Heart right ventricle (tissue), 16 donors: ENCODE data around the gene COX5A. TPM values are rescaled to one million over a fixed set of nuclear protein-coding genes. Genes with fewer than 3 reads are reported as not detected.
"Not testable (repeated sequence)": the region's sequence is repeated elsewhere in the genome, so short reads cannot be mapped to it uniquely, and the experiment has no call there.

Experiments
- ATAC-seq, 8 donors: fragments of 200-7000 bp; cut with Tn5 transposase; one replicate each; pipeline ENCODE4 v1.9.1; 2020; ENCODE audit warnings: mild to moderate bottlenecking in 8 of 8, moderate library complexity in 8 of 8, moderate number of reproducible peaks in 1 of 8
- DNase-seq, 2 donors: peaks; one replicate each; pipeline ENCODE4 v3.0.0-alpha.2; 2020
- H3K27ac ChIP-seq, 10 donors: fragments of 200-600 bp; sonication (generic) in 2 of 10; one replicate each; pipeline versions ENCODE4 v1.5.0 to v1.8.0; 2020 to 2022; ENCODE audit warnings: mild to moderate bottlenecking in 3 of 10
- H3K27me3 ChIP-seq, 7 donors: fragments of 200-600 bp; one replicate each; pipeline ENCODE4 v1.8.0; 2021 to 2022; ENCODE audit warnings: mild to moderate bottlenecking in 2 of 7
- H3K36me3 ChIP-seq, 9 donors: fragments of 200-600 bp; sonication (generic) in 1 of 9; one replicate each; pipeline versions ENCODE4 v1.5.0 to v1.8.0; 2020 to 2022; ENCODE audit warnings: mild to moderate bottlenecking in 2 of 9
- H3K4me1 ChIP-seq, 9 donors: fragments of 200-600 bp; sonication (generic) in 1 of 9; one replicate each; pipeline versions ENCODE4 v1.5.0 to v1.8.0; 2020 to 2022; ENCODE audit warnings: mild to moderate bottlenecking in 4 of 9
- H3K4me3 ChIP-seq, 10 donors: fragments of 200-600 bp; sonication (generic) in 2 of 10; one replicate each; pipeline versions ENCODE4 v1.5.0 to v1.8.0; 2020 to 2022; ENCODE audit warnings: mild to moderate bottlenecking in 7 of 10, moderate library complexity in 2 of 10
- H3K9me3 ChIP-seq, 11 donors: fragments of 200-600 bp in 10 of 11; sonication (generic) in 2 of 11; one replicate each; pipeline versions ENCODE4 v1.5.0 to v1.8.0; 2013 to 2022; ENCODE audit warnings: mild to moderate bottlenecking in 2 of 11, control low read depth in 1 of 11, moderate library complexity in 1 of 11
- WGBS, 2 donors: extraction: QIAGEN DNeasy Blood & Tissue Kit; methylation state at CpG; one replicate each; pipeline ENCODE4 v1.1.7; 2013; ENCODE audit warnings: inconsistent platforms in 1 of 2; 5-methylcytosine and 5-hydroxymethylcytosine counted together
- intact Hi-C, 10 donors: fragments of 100-400 bp; cut with DNase I; formaldehyde crosslinking; loops; one replicate each; pipeline versions ENCODE4 v1.11.1 to v1.14.2; 2022
- polyA plus RNA-seq, 2 donors: library from polyadenylated mRNA; stranded (reverse); fragments of 200-250 nt; gene quantifications; one replicate each; pipeline ENCODE4 v1.2.3, GENCODE V29; 2013
- total RNA-seq, 10 donors: library from RNA; stranded (reverse); fragmentation: NEBNext Ultra II Directional in 3 of 10; extraction: Animal tissue kit (Norgen Biotek cat#: 25700) in 3 of 10; gene quantifications; one replicate each; pipeline versions ENCODE4 v1.2.1 to v1.2.4, GENCODE V29; 2021 to 2023
- TF ChIP-seq, protein P1 (sequence below), 9 donors: fragments of 200-600 bp; sonication (generic) in 2 of 9; IDR thresholded peaks; one replicate each; pipeline versions ENCODE4 v1.5.0 to v1.8.0; 2021 to 2022; ENCODE audit warnings: antibody characterized with exemption in 9 of 9, mild to moderate bottlenecking in 5 of 9, moderate library complexity in 1 of 9
- donor health status: Arrhythmogenic right ventricular cardiomyopathy.
- donor health status: ischemic (EF 13 %, LVEDD 7.1; RV severe dilation, severe dysfunction).
- donor health status: healthy with polysubstance abuse.
- donor health status: DM: no; HTN: yes; CAD: no.
- donor health status: DM: no; HTN: no; CAD: no.
- donor health status: ischemic (EF 25% LVEDD 6.9; RV normal size, moderate dysfunction).
- donor health status: ischemic (EF 25% LVEDD 5.7; RV mildly dilated, moderate dysfunction).
- donor health status: healthy.
- donor health status: DM: yes; HTN: yes; CAD: no.
- donor health status: Ischemic cardiomyopathy.
- donor health status: ischemic (EF 35%, LVEDD 5.7; RV mildly dilated, moderate dysfunction).
- donor health status: nonischemic (EF 11% LVEDD 7.7; RV severe dilation, severe dysfunction).
- donor health status: DM: yes; HTN: yes; CAD: no.
- donor health status: PGD.
- donor health status: ischemic (EF 29% LVEDD 5.4; RV normal size, mild dysfunction).
- donor health status: nonischemic (EF 23%, LVEDD 6.1; RV moderate dilation, normal function).

The COX5A gene
- total and polyA plus RNA-seq, 12 donors: 894 to 1,728 (median 1,286) TPM

DNA sequence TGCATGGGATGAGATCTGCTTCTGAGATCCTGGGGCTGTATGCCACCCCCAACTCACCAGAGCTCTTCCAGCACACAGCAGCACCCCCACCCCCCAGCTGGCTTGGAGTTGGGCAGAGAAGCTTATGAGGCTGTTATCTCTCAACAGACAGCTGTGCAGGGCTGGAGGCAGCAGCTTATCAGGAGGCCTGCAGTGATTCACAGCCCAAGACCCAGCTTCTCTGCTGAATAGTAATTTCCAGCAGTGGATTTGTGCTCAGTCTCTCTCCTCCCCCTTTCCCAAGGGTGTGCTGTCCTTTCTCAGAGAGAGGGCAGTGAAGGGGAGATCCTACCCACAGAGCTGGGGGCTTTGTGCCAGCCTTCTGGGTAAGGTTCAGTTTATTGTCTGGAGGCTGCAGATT, 16.6 kb upstream of the COX5A start:
- TF ChIP-seq, protein P1, sequence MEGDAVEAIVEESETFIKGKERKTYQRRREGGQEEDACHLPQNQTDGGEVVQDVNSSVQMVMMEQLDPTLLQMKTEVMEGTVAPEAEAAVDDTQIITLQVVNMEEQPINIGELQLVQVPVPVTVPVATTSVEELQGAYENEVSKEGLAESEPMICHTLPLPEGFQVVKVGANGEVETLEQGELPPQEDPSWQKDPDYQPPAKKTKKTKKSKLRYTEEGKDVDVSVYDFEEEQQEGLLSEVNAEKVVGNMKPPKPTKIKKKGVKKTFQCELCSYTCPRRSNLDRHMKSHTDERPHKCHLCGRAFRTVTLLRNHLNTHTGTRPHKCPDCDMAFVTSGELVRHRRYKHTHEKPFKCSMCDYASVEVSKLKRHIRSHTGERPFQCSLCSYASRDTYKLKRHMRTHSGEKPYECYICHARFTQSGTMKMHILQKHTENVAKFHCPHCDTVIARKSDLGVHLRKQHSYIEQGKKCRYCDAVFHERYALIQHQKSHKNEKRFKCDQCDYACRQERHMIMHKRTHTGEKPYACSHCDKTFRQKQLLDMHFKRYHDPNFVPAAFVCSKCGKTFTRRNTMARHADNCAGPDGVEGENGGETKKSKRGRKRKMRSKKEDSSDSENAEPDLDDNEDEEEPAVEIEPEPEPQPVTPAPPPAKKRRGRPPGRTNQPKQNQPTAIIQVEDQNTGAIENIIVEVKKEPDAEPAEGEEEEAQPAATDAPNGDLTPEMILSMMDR (IDR thresholded peaks at IDR 0.05): no peak
- intact Hi-C loops: loop anchor here in 9 of 10 donors (5.0 to 10.0 kb wide), 5 partner anchors 182 to 580 kb away; no protein-coding TSS in a partner anchor
- no peak for DNase-seq
- H3K36me3 ChIP-seq: no peaks in the 10 kb centered on the region
- peak in 1 of 8 donors; percentile 7 for ATAC-seq
- peaks cover 0 to 39% (median 16%) of the 10 kb centered on the region in 7 donors for H3K27me3 ChIP-seq
- H3K4me3 ChIP-seq: peak overlapping the region in 7 of 10 donors; percentile 53 to 83 (median 64)
- H3K27ac ChIP-seq: peak overlapping the region in 5 of 10 donors; percentile 16 to 85 (median 33)
- no peaks in the 10 kb centered on the region for H3K9me3 ChIP-seq
- H3K4me1 ChIP-seq: peaks cover 0 to 59% (median 36%) of the 10 kb centered on the region in 9 donors

DNA sequence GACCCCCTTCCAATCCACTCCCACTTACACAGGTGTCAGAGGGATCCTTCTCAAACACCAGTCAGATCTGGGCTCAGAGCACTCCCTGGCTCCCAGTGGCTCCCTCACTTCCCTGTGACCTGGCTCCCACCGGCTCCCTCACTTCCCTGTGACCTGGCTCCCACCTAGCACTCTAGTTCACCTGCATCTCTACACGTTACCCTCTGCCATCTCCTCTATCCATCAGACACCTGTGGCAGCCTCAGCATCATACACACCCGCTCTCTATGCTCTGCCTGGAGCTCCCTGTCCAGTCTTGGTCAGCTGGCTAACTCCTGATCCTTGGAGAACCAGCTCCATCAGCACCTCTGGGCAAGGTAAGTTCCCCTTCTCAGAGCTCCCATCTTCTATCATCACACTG, 13.1 kb upstream of the COX5A start:
- Histone ChIP-seq H3K36me3 (no peaks in the 10 kb centered on the region), H3K4me3 (no peak overlapping the region), H3K9me3 (no peaks in the 10 kb centered on the region), H3K27ac (no peak overlapping the region), H3K4me1 (peaks cover 0 to 27% (median 19%) of the 10 kb centered on the region in 9 donors), H3K27me3 (peaks cover 0 to 11% (median 0%) of the 10 kb centered on the region in 7 donors)
- no peak for DNase-seq
- 68% methylated on average over 3 of the region's 3 CpGs for WGBS, 2 donors
- TF ChIP-seq, protein P1 (IDR thresholded peaks at IDR 0.05): no peak
- intact Hi-C loops: loop anchor here (2.0 to 10.0 kb wide), 7 partner anchors 179 to 576 kb away; no protein-coding TSS in a partner anchor
- no peak for ATAC-seq

DNA sequence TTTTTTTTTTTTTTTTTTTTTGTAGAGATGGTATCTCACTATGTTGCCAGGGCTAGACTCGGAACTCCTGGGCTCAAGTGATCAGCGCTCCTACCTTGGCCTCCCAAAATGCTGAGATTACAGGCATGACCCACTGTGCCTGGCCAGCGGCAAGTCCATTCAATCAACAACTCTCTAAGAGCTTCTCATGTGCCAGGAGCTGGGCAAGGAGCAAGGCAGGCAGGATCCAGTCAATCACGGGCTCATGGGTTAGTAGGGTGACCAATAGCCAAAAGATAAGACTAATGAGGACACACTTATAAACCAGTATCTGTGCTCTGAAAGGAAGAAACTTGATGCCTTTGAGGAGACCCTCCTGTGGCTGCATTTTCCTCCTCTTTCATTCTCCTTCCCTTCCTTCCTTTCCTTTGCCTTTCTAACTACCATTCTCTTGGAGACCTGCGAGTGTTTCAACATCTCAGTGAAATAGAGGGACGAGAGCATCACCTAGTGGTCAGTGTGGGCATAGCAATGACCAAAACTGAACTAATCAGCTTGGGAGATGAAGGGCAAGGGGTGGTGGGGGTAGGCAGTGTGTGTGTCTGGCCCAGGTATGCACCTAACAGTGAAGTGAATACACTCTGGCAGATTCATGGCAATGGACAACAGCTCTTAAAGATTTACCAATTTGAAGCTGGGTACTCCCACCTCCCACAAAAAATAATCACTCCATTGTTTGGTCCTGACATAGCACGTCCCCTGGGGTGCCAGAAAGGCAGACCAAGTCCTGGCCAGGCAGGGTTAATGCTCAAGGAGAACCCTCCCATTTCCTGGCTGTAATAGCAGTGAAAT, 12.4 kb upstream of the COX5A start:
- peak; percentile 66 to 82 (median 69) for ATAC-seq
- intact Hi-C loops: loop anchor here (1.0 to 10.0 kb wide), 8 partner anchors 178 to 575 kb away; no protein-coding TSS in a partner anchor
- TF ChIP-seq, protein P1 (IDR thresholded peaks at IDR 0.05): peak; percentile 88 to 98 (median 95)
- no peak overlapping the region for H3K4me3 ChIP-seq
- H3K9me3 ChIP-seq: no peaks in the 10 kb centered on the region
- WGBS, 2 donors: 43 to 46% methylated on average over 7 of the region's 7 CpGs
- peaks cover 0 to 4% (median 0%) of the 10 kb centered on the region in 7 donors for H3K27me3 ChIP-seq
- H3K4me1 ChIP-seq: peaks cover 0 to 20% (median 14%) of the 10 kb centered on the region in 9 donors
- H3K27ac ChIP-seq: no peak overlapping the region
- no peaks in the 10 kb centered on the region for H3K36me3 ChIP-seq
- DNase-seq: peak in 1 of 2 donors; percentile 73

DNA sequence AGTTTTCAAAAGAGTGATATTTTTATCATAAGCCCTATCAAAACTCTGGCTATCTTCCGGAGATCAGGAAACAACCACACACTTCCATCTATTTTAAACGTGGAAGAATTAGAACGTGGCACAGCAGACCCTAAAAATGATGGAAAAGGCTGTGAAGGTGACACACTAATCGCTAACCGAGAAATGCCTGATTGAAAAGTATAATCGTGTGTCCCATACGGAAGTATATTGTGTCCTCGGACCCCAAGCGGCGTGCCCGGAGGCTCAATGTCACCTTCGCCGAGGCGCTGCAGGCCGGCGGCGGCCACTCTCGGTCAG, 642 bp downstream of the COX5A start:
- Histone ChIP-seq H3K27me3 (no peaks in the 10 kb centered on the region), H3K27ac (peak overlapping the region; percentile 96 to 100 (median 98)), H3K9me3 (no peaks in the 10 kb centered on the region), H3K4me1 (peaks cover 6 to 52% (median 40%) of the 10 kb centered on the region in 9 donors), H3K36me3 (peaks cover 0 to 8% (median 0%) of the 10 kb centered on the region in 9 donors), H3K4me3 (peak overlapping the region; percentile 70 to 100 (median 90))
- no peak for DNase-seq
- intact Hi-C loops: loop anchor here in 3 of 10 donors (2.0 to 5.0 kb wide), 3 partner anchors 30 to 155 kb away; partner anchors contain the start of genes CSK (in 1 of the 3), FAM219B (in 1 of the 3) and ULK3 (in 1 of the 3)
- 0% methylated on average over 18 of the region's 18 CpGs for WGBS, 2 donors
- TF ChIP-seq, protein P1 (IDR thresholded peaks at IDR 0.05): no peak
- ATAC-seq: peak in 1 of 8 donors; percentile 65

DNA sequence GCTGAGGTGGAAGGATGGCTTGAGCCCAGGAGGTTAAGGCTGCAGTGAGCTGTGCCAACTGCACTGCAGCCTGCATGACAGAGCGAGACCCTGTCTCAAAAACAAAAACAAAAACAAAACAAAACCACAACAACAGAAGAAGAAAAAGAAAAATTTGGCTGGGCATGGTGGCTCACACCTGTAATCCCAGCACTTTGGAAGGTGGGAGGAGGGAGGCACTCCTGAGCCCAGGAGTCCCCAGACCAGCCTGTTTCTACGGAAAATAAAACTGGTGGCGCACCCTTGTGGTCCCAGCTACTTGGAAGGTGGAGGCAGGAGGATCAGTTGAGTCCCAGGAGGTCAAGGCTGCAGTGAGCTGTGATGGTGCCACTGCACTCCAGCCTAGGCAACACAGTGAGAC, 2.7 kb downstream of the COX5A start:
- Histone ChIP-seq H3K4me3 (peak overlapping the region in 4 of 10 donors; percentile 10 to 98 (median 92)), H3K4me1 (peaks cover 6 to 59% (median 44%) of the 10 kb centered on the region in 9 donors), H3K36me3 (peaks cover 0 to 28% (median 6%) of the 10 kb centered on the region in 9 donors), H3K27ac (peak overlapping the region in 4 of 10 donors; percentile 10 to 61 (median 25))
- intact Hi-C loops: loop anchor here in 2 of 10 donors (5.0 kb wide), 2 partner anchors 93 to 153 kb away; partner anchors contain the start of genes CSK (in 1 of the 2) and ULK3 (in 1 of the 2)
- not testable (repeated sequence) for ATAC-seq, H3K27me3 ChIP-seq, DNase-seq, H3K9me3 ChIP-seq
- 73 to 74% methylated on average over 3 of the region's 3 CpGs for WGBS, 2 donors
